Measurements from ENCODE around the gene WDR45. TPM values are rescaled to one million over a fixed set of nuclear protein-coding genes. Genes with fewer than 3 reads are reported as not detected.

The WDR45 gene
- total RNA-seq, 1 donor from 2014 or later, result 46.4 TPM

DNA sequence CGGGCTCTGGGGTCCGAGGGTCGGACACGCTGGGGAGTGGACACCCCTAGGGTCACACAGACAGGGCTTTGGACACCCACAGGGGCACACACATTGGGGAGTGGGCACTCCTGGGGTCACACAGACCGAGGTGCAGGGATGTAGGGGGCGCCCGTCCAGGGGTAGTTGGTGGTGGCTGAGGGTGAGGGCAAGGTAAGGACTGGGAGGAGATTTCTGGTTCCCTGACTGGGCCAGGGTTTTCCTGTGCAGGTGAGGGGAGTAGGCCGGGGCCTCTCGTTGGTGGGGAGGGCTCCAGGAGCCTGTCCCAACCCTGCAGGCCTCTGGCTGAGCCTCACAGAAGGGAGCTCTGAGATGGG lies 21.9 kb upstream of the WDR45 start:
- no peaks in the 10 kb centered on the region for H3K36me3 Mint-ChIP-seq (ENCODE audit: low read depth, unreplicated experiment)
- DNase-seq (ENCODE audit: low spot score), result no peak
- no peaks in the 10 kb centered on the region for H3K4me1 Mint-ChIP-seq (ENCODE audit: unreplicated experiment)
- TF ChIP-seq, protein P1, sequence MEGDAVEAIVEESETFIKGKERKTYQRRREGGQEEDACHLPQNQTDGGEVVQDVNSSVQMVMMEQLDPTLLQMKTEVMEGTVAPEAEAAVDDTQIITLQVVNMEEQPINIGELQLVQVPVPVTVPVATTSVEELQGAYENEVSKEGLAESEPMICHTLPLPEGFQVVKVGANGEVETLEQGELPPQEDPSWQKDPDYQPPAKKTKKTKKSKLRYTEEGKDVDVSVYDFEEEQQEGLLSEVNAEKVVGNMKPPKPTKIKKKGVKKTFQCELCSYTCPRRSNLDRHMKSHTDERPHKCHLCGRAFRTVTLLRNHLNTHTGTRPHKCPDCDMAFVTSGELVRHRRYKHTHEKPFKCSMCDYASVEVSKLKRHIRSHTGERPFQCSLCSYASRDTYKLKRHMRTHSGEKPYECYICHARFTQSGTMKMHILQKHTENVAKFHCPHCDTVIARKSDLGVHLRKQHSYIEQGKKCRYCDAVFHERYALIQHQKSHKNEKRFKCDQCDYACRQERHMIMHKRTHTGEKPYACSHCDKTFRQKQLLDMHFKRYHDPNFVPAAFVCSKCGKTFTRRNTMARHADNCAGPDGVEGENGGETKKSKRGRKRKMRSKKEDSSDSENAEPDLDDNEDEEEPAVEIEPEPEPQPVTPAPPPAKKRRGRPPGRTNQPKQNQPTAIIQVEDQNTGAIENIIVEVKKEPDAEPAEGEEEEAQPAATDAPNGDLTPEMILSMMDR (IDR thresholded peaks at IDR 0.05; ENCODE audit: unreplicated experiment), result no peak
- peak overlapping the region; percentile 73 for H3K4me3 Mint-ChIP-seq (ENCODE audit: unreplicated experiment)
- no peaks in the 10 kb centered on the region for H3K9me3 Mint-ChIP-seq (ENCODE audit: unreplicated experiment)
- peaks cover 2% of the 10 kb centered on the region for H3K27me3 Mint-ChIP-seq (ENCODE audit: unreplicated experiment)
- no peak overlapping the region for H3K27ac Mint-ChIP-seq (ENCODE audit: unreplicated experiment)

DNA sequence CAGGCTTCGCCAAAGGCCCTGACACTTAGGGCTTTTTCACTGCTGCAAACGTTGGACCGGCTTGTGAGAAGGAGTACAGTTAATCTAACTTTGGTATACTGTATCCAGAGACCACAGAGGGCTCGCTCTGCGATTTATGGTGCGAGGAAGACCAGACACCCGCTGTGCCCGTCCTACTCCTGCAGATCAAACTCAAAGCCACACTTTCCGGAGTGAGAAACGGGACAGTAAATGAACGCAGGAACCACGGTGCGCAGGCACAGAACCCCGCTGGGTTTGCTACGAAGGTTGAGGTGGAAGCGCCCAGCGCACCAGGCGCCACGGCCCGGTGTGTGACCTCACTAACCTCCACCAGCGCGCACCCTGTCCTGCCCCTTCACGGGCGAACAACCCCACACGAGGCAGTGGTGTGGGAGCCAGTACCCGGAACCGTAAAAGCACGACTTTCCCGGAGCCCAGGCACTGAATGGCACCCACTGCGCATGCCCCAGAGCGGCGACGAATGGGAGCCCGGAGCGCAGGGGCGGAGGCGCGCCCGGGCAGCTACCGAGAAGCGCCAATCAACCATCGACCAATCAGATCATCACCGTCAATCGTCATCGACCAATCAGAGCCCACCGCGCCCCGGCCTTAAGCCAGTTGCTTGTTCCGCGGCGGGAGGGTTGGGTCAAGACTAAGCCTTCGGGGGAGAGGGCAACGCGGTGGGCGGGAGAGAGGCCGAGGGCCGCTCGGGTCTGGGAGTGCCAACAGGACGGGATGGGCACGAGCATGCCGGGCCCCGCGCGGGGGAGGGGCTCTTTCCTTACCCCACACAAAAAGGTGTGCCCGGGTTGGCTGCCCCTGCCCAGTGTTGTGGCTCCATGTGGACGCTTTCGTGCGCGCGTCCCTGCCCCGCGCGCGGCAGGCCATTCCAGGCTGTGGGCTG lies 21.3 kb upstream of the WDR45 start:
- no peaks in the 10 kb centered on the region for H3K9me3 Mint-ChIP-seq (ENCODE audit: unreplicated experiment)
- TF ChIP-seq, protein P1 (IDR thresholded peaks at IDR 0.05; ENCODE audit: unreplicated experiment), result no peak
- no peak overlapping the region for H3K27ac Mint-ChIP-seq (ENCODE audit: unreplicated experiment)
- peaks cover 2% of the 10 kb centered on the region for H3K27me3 Mint-ChIP-seq (ENCODE audit: unreplicated experiment)
- DNase-seq (ENCODE audit: low spot score), result peak; percentile 82
- H3K4me3 Mint-ChIP-seq (ENCODE audit: unreplicated experiment), result peak overlapping the region; percentile 91
- H3K4me1 Mint-ChIP-seq (ENCODE audit: unreplicated experiment), result no peaks in the 10 kb centered on the region
- H3K36me3 Mint-ChIP-seq (ENCODE audit: low read depth, unreplicated experiment), result no peaks in the 10 kb centered on the region

DNA sequence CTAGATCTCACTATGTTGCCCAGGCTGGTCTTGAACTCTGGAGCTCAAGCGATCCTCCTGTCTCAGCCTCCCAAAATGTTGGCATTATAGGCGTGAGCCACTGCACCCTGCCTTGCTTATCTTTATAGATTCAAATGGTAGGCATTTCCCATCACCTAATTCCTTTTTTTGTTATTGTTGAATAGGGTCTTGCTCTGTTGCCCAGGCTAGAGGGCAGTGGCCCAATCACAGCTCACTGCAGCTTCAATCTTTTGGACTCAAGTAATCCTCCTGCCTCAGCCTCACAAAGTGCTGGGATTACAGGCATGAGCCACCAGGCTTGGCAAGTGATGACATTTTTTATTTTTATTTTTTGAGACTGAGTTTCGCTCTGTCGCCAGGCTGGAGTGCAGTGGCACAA lies 16.7 kb upstream of the WDR45 start:
- H3K36me3 Mint-ChIP-seq (ENCODE audit: low read depth, unreplicated experiment), result no peaks in the 10 kb centered on the region
- DNase-seq (ENCODE audit: low spot score), result no peak
- TF ChIP-seq, protein P1 (IDR thresholded peaks at IDR 0.05; ENCODE audit: unreplicated experiment), result no peak
- no peaks in the 10 kb centered on the region for H3K27me3 Mint-ChIP-seq (ENCODE audit: unreplicated experiment)
- no peaks in the 10 kb centered on the region for H3K9me3 Mint-ChIP-seq (ENCODE audit: unreplicated experiment)
- H3K27ac Mint-ChIP-seq (ENCODE audit: unreplicated experiment), result no peak overlapping the region
- H3K4me3 Mint-ChIP-seq (ENCODE audit: unreplicated experiment), result no peak overlapping the region
- no peaks in the 10 kb centered on the region for H3K4me1 Mint-ChIP-seq (ENCODE audit: unreplicated experiment)

DNA sequence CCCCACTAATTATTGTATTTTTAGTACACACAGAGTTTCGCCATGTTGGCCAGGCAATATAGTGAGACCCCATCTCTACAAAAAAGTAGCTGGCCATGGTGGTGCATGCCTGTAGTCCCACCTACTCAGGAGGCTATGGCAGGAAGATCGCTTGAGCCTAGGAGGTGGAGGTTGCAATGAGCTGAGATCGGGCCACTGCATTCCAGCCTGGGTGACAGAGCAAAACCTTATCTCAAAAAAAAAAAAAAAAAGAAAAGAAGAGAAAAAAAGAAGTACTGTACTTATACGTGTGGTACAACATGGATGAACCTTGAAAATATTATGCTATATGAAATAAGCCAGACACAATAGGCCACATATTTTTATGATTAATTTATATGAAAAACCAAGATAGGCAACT lies 9.9 kb upstream of the WDR45 start:
- Mint-ChIP-seq H3K27ac (ENCODE audit: unreplicated experiment) (no peak overlapping the region), H3K9me3 (ENCODE audit: unreplicated experiment) (no peaks in the 10 kb centered on the region), H3K27me3 (ENCODE audit: unreplicated experiment) (no peaks in the 10 kb centered on the region), H3K4me1 (ENCODE audit: unreplicated experiment) (no peaks in the 10 kb centered on the region), H3K4me3 (ENCODE audit: unreplicated experiment) (no peak overlapping the region), H3K36me3 (ENCODE audit: low read depth, unreplicated experiment) (no peaks in the 10 kb centered on the region)
- TF ChIP-seq, protein P1 (IDR thresholded peaks at IDR 0.05; ENCODE audit: unreplicated experiment), result no peak
- no peak for DNase-seq (ENCODE audit: low spot score)

DNA sequence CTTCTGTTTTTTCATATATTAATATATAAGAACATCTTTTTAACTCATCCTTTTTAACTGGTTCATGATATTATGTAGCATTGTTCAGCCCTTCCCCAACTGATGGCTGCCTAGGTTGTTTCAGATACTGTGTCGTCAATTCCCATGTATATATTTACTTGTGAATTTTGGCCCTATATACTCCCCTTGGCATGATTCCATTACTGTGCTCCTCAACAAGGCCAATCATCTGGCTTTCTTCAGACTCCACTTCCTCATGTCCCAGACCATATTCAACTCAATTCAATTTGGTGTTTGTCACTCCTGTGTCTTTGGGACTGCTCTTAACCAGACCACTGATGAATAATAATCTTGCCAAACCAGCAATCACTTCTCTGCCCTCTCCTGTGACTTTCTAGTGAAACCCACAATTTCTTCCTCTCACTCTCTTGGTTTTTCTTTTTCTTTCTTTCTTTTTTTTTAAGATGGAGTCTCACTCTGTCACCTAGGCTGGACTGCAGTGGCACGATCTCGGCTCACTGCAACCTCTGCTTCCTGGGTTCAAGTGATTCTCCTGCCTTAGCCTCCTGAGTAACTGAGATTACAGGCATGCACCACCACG lies 2.7 kb upstream of the WDR45 start:
- no peaks in the 10 kb centered on the region for H3K9me3 Mint-ChIP-seq (ENCODE audit: unreplicated experiment)
- no peak overlapping the region for H3K27ac Mint-ChIP-seq (ENCODE audit: unreplicated experiment)
- H3K36me3 Mint-ChIP-seq (ENCODE audit: low read depth, unreplicated experiment), result no peaks in the 10 kb centered on the region
- no peak overlapping the region for H3K4me3 Mint-ChIP-seq (ENCODE audit: unreplicated experiment)
- peaks cover 4% of the 10 kb centered on the region for H3K4me1 Mint-ChIP-seq (ENCODE audit: unreplicated experiment)
- TF ChIP-seq, protein P1 (IDR thresholded peaks at IDR 0.05; ENCODE audit: unreplicated experiment), result no peak
- H3K27me3 Mint-ChIP-seq (ENCODE audit: unreplicated experiment), result no peaks in the 10 kb centered on the region
- DNase-seq (ENCODE audit: low spot score), result no peak

Measured in endothelial cell (in vitro differentiated cells).